HepG2 (cell line): ENCODE measurements around the gene ZNF772. TPM values are rescaled to one million over a fixed set of nuclear protein-coding genes. Genes with fewer than 3 reads are reported as not detected.
A peak's percentile ranks its signal among the peaks of the same experiment; 100 is the strongest.

Source experiments
- AGO2 ChIP-seq: fragments of 200-400 bp; formaldehyde crosslinking; optimal IDR thresholded peaks from 2 replicates; pipeline ENCODE3; 2017; ENCODE audit warnings: mild to moderate bottlenecking, low read depth, low read length, moderate library complexity
- AHDC1 ChIP-seq: sonication (generic); formaldehyde crosslinking; IDR thresholded peaks from 2 replicates; pipeline ENCODE4 v1.5.1; 2020; ENCODE audit warnings: mild to moderate bottlenecking, missing genetic modification reagents, borderline replicate concordance
- CC2D1A ChIP-seq: sonication (generic); formaldehyde crosslinking; IDR thresholded peaks from 2 replicates; pipeline ENCODE4 v1.8.1; 2023; ENCODE audit warnings: mild to moderate bottlenecking, missing genetic modification reagents
- JUN ChIP-seq: sonication (generic); formaldehyde crosslinking; IDR thresholded peaks from 2 replicates; pipeline ENCODE4 v1.4.0; 2020; ENCODE audit warnings: mild to moderate bottlenecking, missing genetic modification reagents
- KDM6A ChIP-seq: IDR thresholded peaks from 2 replicates; pipeline ENCODE4 v1.6.1; 2016; ENCODE audit warnings: low read depth
- NFYC ChIP-seq: IDR thresholded peaks from 2 replicates; pipeline ENCODE4 v1.6.1; 2016; ENCODE audit warnings: missing genetic modification reagents, missing compliant biosample characterization
- NR2C2 ChIP-seq: sonication (generic); formaldehyde crosslinking; IDR thresholded peaks from 2 replicates; pipeline ENCODE4 v1.4.0; 2020; ENCODE audit warnings: missing genetic modification reagents, mild to moderate bottlenecking, moderate library complexity, borderline replicate concordance
- PRDM4 ChIP-seq: sonication (generic); formaldehyde crosslinking; IDR thresholded peaks from 2 replicates; pipeline ENCODE4 v1.9.0; 2021; ENCODE audit warnings: missing genetic modification reagents, borderline replicate concordance
- STAG1 ChIP-seq: sonication (generic); formaldehyde crosslinking; IDR thresholded peaks from 2 replicates; pipeline ENCODE4 v1.4.0; 2020; ENCODE audit warnings: missing genetic modification reagents
- YY1 ChIP-seq: IDR thresholded peaks from 2 replicates; pipeline ENCODE4 v1.6.1; 2011; ENCODE audit warnings: low read length, low read depth, moderate library complexity, mild to moderate bottlenecking; ENCODE audit not compliant: insufficient read depth, insufficient replicate concordance
- ZNF138 ChIP-seq: sonication (generic); formaldehyde crosslinking; IDR thresholded peaks from 2 replicates; pipeline ENCODE4 v1.5.0; 2020; ENCODE audit warnings: mild to moderate bottlenecking, low read depth, missing genetic modification reagents
- ZNF20 ChIP-seq: sonication (generic); formaldehyde crosslinking; IDR thresholded peaks from 2 replicates; pipeline ENCODE4 v1.4.0; 2020; ENCODE audit warnings: mild to moderate bottlenecking, moderate library complexity, missing genetic modification reagents
- ZNF34 ChIP-seq: sonication (generic); formaldehyde crosslinking; IDR thresholded peaks from 2 replicates; pipeline ENCODE4 v1.4.0; 2020; ENCODE audit warnings: mild to moderate bottlenecking, missing genetic modification reagents, borderline replicate concordance
- ZNF382 ChIP-seq: sonication (generic); formaldehyde crosslinking; IDR thresholded peaks from 2 replicates; pipeline ENCODE4 v1.5.0; 2020; ENCODE audit warnings: missing genetic modification reagents, mild to moderate bottlenecking, borderline replicate concordance
- ZNF414 ChIP-seq: sonication (generic); formaldehyde crosslinking; IDR thresholded peaks from 2 replicates; pipeline ENCODE4 v1.5.0; 2020; ENCODE audit warnings: missing genetic modification reagents
- polyA plus RNA-seq, 8 experiments: library from polyadenylated mRNA; depleted of rRNA in 3 of 8; stranded (reverse) in 7 of 8; unstranded in 1 of 8; fragments of >200 nt; fragmentation: Illumina TruSeq in 4 of 8; extraction: Trizol in 4 of 8; gene quantifications; 2 replicates each; pipeline versions ENCODE4 v1.2.1 to v1.2.3, GENCODE V29; 2011 to 2016; ENCODE audit warnings: low read depth in 4 of 8, missing spikeins in 1 of 8, mixed read lengths in 1 of 8; ENCODE audit not compliant: insufficient read depth in 1 of 8
- total RNA-seq, 5 experiments: library from RNA; depleted of rRNA; stranded (reverse); fragments of >200 nt; fragmentation: Illumina TruSeq; extraction: Trizol; gene quantifications; 2 replicates each; pipeline ENCODE4 v1.2.3, GENCODE V29; 2016; ENCODE audit warnings: low read depth in 1 of 5

ZNF772 gene
- total and polyA plus RNA-seq, 2 of the 13 experiments (the other 11 are each of a cell fraction or from before 2014, with no cell fraction given) = 3.1 to 17.2 TPM

GRCh38 chr19:57435062-57435978 is 42.0 kb downstream of the ZNF772 start, which contains the start of gene ZNF749 (continued):
- no peak for TF ChIP-seq PRDM4 (CRISPR knock-in tag)
- TF ChIP-seq JUN (CRISPR knock-in tag) = no peak
- TF ChIP-seq AGO2 = peak; percentile 60
- peak; percentile 84 for TF ChIP-seq NR2C2 (CRISPR knock-in tag)
- TF ChIP-seq ZNF414 (CRISPR knock-in tag) = 0 out of 2 replicates have a peak, but pooled peaks have one; percentile 21
- no peak; the same call in 1 of the 2 replicates for TF ChIP-seq CC2D1A
- no peak for TF ChIP-seq ZNF138 (CRISPR knock-in tag)
- no peak for TF ChIP-seq AHDC1
- peak; percentile 91 for TF ChIP-seq NFYC (CRISPR knock-in tag)
- TF ChIP-seq ZNF34 (CRISPR knock-in tag) = no peak
- no peak for TF ChIP-seq STAG1 (CRISPR knock-in tag)
- TF ChIP-seq YY1 = peak; percentile 76
- no peak for TF ChIP-seq ZNF20
- TF ChIP-seq KDM6A (CRISPR knock-in tag) = no peak
- no peak for TF ChIP-seq ZNF382
